IPS-18a (cell line): ENCODE results near the gene NHS.

Experiments
- H3K27ac ChIP-seq: one replicate; pipeline ENCODE4 v1.5.1; 2013; ENCODE audit warnings: low read length
- H3K27me3 ChIP-seq: one replicate; pipeline ENCODE4 v1.6.1; 2013; ENCODE audit warnings: mild to moderate bottlenecking, low read length; ENCODE audit not compliant: control insufficient read depth, insufficient read depth
- H3K36me3 ChIP-seq: one replicate; pipeline ENCODE4 v1.6.1; 2013; ENCODE audit warnings: low read depth, low read length; ENCODE audit not compliant: control insufficient read depth
- H3K4me1 ChIP-seq: one replicate; pipeline ENCODE4 v1.6.1; 2013; ENCODE audit warnings: low read depth, low read length; ENCODE audit not compliant: control insufficient read depth
- H3K4me3 ChIP-seq: one replicate; pipeline ENCODE4 v1.5.1; 2013; ENCODE audit warnings: low read length
- H3K9ac ChIP-seq: one replicate; pipeline ENCODE4 v1.6.1; 2013; ENCODE audit warnings: mild to moderate bottlenecking, low read length, moderate library complexity
- H3K9me3 ChIP-seq: one replicate; pipeline ENCODE4 v1.6.1; 2013; ENCODE audit warnings: low read depth, low read length; ENCODE audit not compliant: control insufficient read depth

NHS gene

DNA sequence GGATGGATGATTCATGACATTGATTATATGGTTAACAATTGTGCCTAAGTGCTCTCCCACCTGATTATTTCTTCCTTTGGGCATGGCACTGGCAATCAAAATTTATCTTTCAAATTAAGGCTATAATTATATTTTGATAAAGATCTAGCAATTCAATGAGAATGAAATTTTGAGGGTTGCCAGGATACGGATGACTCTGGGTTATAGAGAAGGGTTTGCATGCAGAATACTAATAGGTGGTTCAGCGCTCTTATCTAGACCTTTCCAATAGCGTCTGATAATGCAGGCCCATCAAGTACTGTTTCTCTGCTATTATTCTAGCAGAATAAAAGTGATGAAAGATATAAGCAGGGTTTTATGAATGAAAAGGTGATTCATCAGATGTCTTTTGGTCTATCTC is 287.4 kb downstream of the NHS start:
- H3K27ac ChIP-seq = no peak overlapping the region

GRCh38 chrX:17668929-17669328 is 293.9 kb downstream of the NHS start:
- no peaks in the 10 kb centered on the region for H3K9me3 ChIP-seq
- no peak overlapping the region for H3K9ac ChIP-seq
- H3K27ac ChIP-seq = no peak overlapping the region
- H3K27me3 ChIP-seq = no peaks in the 10 kb centered on the region
- no peaks in the 10 kb centered on the region for H3K4me1 ChIP-seq
- no peaks in the 10 kb centered on the region for H3K36me3 ChIP-seq
- H3K4me3 ChIP-seq = no peak overlapping the region

More for the DNA sequence above, 287.4 kb downstream of the NHS start:
- Histone ChIP-seq H3K4me1 (peaks cover 3% of the 10 kb centered on the region), H3K9me3 (no peaks in the 10 kb centered on the region), H3K36me3 (no peaks in the 10 kb centered on the region), H3K4me3 (no peak overlapping the region), H3K9ac (no peak overlapping the region), H3K27me3 (peaks cover 11% of the 10 kb centered on the region)

GRCh38 chrX:17669458-17669857 is 294.5 kb downstream of the NHS start:
- Histone ChIP-seq H3K4me3 (no peak overlapping the region), H3K27ac (no peak overlapping the region), H3K36me3 (no peaks in the 10 kb centered on the region), H3K9ac (no peak overlapping the region), H3K27me3 (no peaks in the 10 kb centered on the region), H3K9me3 (no peaks in the 10 kb centered on the region), H3K4me1 (no peaks in the 10 kb centered on the region)

GRCh38 chrX:17669891-17670290 is 294.9 kb downstream of the NHS start:
- Histone ChIP-seq H3K4me1 (no peaks in the 10 kb centered on the region), H3K36me3 (no peaks in the 10 kb centered on the region), H3K9ac (no peak overlapping the region), H3K9me3 (no peaks in the 10 kb centered on the region), H3K27me3 (no peaks in the 10 kb centered on the region), H3K27ac (no peak overlapping the region), H3K4me3 (no peak overlapping the region)

GRCh38 chrX:17670874-17671273 is 295.9 kb downstream of the NHS start:
- no peaks in the 10 kb centered on the region for H3K9me3 ChIP-seq
- H3K36me3 ChIP-seq = no peaks in the 10 kb centered on the region
- H3K4me3 ChIP-seq = no peak overlapping the region
- no peak overlapping the region for H3K9ac ChIP-seq
- H3K27me3 ChIP-seq = no peaks in the 10 kb centered on the region
- H3K27ac ChIP-seq = no peak overlapping the region
- no peaks in the 10 kb centered on the region for H3K4me1 ChIP-seq

DNA sequence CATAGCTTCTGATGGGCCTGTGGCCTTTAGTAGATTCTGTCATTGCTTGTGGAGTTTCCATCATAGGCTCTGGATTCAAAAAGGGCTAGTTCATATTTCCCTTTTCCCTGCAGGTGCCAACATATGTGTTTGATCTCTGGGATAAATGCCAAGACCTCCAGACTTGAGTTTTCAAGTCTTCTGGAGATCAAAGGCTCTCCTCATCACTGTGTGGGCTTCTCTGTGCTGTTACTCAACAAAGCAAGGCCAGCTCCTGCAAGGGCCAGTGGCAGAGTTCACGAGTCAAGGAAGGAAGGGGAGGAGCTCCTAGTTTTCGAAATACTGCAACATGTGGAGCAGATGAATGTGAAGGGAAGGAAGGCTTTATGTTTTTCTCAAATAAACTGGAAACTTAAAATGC is 299.6 kb downstream of the NHS start:
- Histone ChIP-seq H3K9me3 (no peaks in the 10 kb centered on the region), H3K27ac (no peak overlapping the region), H3K36me3 (no peaks in the 10 kb centered on the region), H3K4me1 (peaks cover 6% of the 10 kb centered on the region), H3K4me3 (no peak overlapping the region), H3K9ac (no peak overlapping the region), H3K27me3 (no peaks in the 10 kb centered on the region)

DNA sequence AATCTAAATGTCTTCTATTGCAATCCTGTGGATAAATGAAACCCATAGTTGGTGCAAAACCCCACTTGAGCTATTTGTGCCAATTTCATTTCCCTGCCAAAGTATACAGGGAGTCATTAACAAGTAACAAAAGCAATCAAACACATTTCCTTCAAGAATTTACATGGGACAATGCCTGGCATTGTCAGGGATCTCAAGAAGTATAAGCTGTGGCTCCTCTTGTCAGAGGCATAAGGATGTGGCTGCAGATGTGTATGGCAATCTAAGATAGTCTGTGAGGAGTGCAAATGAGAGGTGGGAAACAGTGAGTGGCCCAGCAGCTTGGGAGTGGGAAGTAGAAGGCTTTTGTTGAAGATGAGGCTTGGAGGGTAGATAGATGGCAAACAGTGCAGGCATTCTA is 304.3 kb downstream of the NHS start:
- Histone ChIP-seq H3K27me3 (no peaks in the 10 kb centered on the region), H3K4me3 (no peak overlapping the region), H3K36me3 (no peaks in the 10 kb centered on the region), H3K4me1 (peaks cover 6% of the 10 kb centered on the region), H3K9me3 (no peaks in the 10 kb centered on the region), H3K27ac (no peak overlapping the region), H3K9ac (no peak overlapping the region)

GRCh38 chrX:17679820-17680219 is 304.8 kb downstream of the NHS start:
- H3K27ac ChIP-seq = no peak overlapping the region
- H3K27me3 ChIP-seq = no peaks in the 10 kb centered on the region

DNA sequence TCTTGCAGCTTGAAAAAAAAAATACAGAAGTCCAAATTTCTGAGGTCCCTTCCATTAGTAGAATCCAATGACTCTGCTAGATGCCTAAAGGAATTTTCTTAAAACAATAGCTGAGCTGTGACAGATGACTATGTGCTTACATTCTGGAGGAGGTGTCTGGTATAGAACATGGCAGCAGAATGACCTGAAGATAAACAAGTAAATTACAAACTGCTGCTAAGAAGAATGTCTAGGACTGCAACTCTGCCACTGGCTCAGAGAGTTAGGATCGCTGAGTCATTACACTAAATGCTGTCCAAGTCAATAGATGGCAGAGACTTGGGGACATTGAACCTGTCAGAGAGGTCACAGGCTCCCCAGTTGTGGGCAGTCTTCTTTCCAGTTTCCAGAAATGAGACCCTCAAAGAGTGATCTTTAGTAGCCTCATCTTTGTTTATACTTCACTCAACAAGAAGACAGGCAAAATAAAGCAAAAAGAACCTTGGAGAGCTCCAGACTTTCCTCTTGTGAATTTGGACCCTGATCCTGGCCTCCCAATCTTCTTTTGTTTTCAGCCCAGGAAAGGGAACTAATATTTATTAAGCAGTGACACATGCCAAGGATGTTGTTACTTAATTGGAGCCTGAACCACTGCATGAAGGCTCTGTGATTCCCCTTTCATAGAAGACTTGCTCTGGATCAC is 305.9 kb downstream of the NHS start:
- Histone ChIP-seq H3K4me3 (no peak overlapping the region), H3K36me3 (no peaks in the 10 kb centered on the region), H3K27ac (no peak overlapping the region), H3K9me3 (no peaks in the 10 kb centered on the region), H3K4me1 (peaks cover 6% of the 10 kb centered on the region), H3K9ac (no peak overlapping the region), H3K27me3 (no peaks in the 10 kb centered on the region)

More at GRCh38 chrX:17679820-17680219, 304.8 kb downstream of the NHS start:
- H3K9ac ChIP-seq = no peak overlapping the region
- no peaks in the 10 kb centered on the region for H3K36me3 ChIP-seq
- no peaks in the 10 kb centered on the region for H3K9me3 ChIP-seq
- no peak overlapping the region for H3K4me3 ChIP-seq
- peaks cover 6% of the 10 kb centered on the region for H3K4me1 ChIP-seq

- Histone ChIP-seq H3K9ac (no peak overlapping the region), H3K4me3 (no peak overlapping the region), H3K27ac (no peak overlapping the region), H3K9me3 (no peaks in the 10 kb centered on the region), H3K36me3 (no peaks in the 10 kb centered on the region), H3K4me1 (peaks cover 6% of the 10 kb centered on the region), H3K27me3 (no peaks in the 10 kb centered on the region)
These were observed 307.3 kb downstream of the NHS start for GRCh38 chrX:17682259-17682658.

DNA sequence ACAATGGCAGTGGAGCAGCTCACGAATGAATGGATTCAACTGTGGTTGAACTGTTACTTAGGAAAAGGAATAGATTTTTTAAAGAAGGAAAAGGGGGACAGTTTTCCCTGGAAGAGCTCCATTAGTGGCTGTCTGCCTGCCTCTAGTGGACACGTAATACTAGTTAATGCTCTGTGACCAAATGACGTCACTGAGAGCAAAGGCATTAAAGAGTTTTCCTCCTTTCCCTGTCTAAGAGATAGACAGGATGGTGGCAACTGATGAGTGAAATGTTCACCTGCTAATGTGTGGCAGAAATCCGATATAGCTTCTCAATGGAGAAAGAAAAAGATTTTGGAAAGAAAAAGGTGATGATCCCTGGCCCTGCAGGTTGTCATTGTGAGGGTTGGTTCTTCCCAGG is 310.0 kb downstream of the NHS start:
- no peaks in the 10 kb centered on the region for H3K9me3 ChIP-seq
- H3K36me3 ChIP-seq = no peaks in the 10 kb centered on the region
- no peak overlapping the region for H3K27ac ChIP-seq
- H3K4me1 ChIP-seq = peaks cover 5% of the 10 kb centered on the region
- H3K9ac ChIP-seq = no peak overlapping the region
- H3K4me3 ChIP-seq = no peak overlapping the region
- no peaks in the 10 kb centered on the region for H3K27me3 ChIP-seq

- H3K27me3 ChIP-seq = no peaks in the 10 kb centered on the region
These were observed 312.6 kb downstream of the NHS start for GRCh38 chrX:17687648-17688047.

More at GRCh38 chrX:17687648-17688047, 312.6 kb downstream of the NHS start:
- H3K9ac ChIP-seq = no peak overlapping the region
- H3K36me3 ChIP-seq = no peaks in the 10 kb centered on the region
- no peak overlapping the region for H3K4me3 ChIP-seq
- no peaks in the 10 kb centered on the region for H3K9me3 ChIP-seq
- no peak overlapping the region for H3K27ac ChIP-seq
- peaks cover 6% of the 10 kb centered on the region for H3K4me1 ChIP-seq
